NCI-H526 treated with DMSO at 0.1 percent for 48 hours (cell line): ENCODE data around the gene NBPF15.
"Not testable (repeated sequence)": the region's sequence is repeated elsewhere in the genome, so short reads cannot be mapped to it uniquely, and the experiment has no call there.

Experiments
- DNase-seq: peaks from one replicate; lab custom pipeline; 2025; lab: John Stamatoyannopoulos, UW

The NBPF15 gene, protein sequence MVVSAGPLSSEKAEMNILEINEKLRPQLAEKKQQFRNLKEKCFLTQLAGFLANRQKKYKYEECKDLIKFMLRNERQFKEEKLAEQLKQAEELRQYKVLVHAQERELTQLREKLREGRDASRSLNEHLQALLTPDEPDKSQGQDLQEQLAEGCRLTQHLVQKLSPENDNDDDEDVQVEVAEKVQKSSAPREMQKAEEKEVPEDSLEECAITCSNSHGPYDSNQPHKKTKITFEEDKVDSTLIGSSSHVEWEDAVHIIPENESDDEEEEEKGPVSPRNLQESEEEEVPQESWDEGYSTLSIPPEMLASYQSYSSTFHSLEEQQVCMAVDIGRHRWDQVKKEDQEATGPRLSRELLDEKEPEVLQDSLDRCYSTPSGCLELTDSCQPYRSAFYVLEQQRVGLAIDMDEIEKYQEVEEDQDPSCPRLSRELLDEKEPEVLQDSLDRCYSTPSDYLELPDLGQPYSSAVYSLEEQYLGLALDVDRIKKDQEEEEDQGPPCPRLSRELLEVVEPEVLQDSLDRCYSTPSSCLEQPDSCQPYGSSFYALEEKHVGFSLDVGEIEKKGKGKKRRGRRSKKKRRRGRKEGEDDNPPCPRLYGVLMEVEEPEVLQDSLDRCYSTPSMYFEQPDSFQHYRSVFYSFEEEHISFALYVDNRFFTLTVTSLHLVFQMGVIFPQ

GRCh38 chr1:144461136-144461759 is at the start of gene NBPF15:
Gene NBPF15 (minus strand): TSS chr1:144461669. CDS start chr1:144440003, 21,666 bp downstream.
- peak; percentile 79 for DNase-seq

DNA sequence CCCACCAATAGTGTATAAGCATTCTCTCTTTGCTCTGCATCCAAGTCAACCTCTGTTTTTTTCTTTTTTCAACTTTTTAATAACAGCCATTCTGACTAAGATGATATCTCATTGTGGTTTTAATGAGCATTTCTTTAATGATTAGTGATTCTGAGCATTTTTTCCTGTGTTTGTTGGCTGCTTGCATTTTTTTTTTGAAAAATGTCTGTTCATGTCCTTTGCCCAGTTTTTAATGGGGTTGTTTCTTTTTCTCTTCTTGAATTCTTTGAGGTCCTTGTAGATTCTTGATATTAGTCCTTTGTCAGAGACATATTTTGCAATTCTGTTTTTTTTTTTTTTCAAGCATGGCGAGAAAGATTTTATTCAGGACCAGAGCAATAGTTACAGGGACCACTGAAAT is 35.0 kb upstream of the NBPF15 start:
- DNase-seq, result not testable (repeated sequence)

DNA sequence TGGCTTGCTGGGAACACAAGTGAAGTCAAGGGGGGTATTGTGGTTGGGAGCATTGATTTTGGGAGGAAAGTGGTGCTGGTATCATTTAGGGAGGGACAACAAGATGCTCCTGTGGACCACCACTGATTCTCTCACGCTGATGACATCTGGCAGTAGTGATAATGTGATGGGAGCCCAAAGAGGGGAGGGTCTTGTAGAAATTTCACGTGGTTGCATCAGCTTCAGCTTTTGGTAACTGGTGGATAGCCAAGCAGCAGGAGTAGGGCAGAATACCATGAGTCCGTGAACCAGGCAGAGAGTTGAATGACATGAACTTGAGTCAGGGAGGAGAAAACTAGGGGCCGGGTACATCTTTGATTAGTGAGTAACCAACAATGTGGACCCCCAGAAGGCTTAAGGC is 32.7 kb upstream of the NBPF15 start:
- DNase-seq, result not testable (repeated sequence)

DNA sequence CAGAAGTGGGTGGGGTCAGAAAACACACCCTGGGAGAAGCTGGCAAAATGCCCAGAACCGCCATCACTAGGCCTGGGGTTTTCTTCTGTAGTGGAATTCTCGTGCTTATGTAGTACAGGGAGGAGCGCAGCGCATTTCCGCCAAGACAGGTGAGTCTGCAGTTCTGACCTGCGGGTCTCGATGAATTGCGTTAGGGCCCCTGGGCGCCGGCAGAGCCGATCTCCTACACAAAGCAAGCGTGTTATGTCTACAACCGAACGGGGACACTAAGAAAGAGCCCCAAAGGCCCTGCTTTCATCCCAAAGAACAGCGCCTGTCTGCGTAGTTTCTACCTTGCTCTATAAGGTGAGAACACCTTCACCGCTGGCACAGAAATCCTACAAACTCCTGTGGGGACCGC is 28.9 kb upstream of the NBPF15 start:
- DNase-seq, result not testable (repeated sequence)

DNA sequence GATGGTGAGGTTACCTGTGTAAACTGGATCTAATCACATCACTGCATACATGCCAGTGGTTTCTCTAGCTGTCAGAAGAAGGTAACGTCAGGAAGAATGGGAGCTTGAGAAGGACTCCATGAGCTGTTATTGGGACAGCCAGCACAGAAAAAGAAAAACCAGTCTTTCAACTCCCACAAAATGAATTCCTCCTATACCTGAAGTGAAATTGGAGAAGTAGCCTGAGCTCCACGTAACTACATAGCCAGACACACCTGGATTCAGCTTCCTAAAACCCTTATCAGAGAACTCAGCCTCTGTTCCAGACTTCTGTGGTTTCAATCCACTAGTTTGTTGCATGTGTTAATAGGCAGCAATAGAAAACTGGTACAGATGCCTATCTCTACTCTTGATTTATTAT is 25.5 kb upstream of the NBPF15 start:
- DNase-seq, result not testable (repeated sequence)

- not testable (repeated sequence) for DNase-seq
Measured at GRCh38 chr1:144485048-144485993, 23.9 kb upstream of the NBPF15 start.

- not testable (repeated sequence) for DNase-seq
Measured at GRCh38 chr1:144473897-144474296, 12.4 kb upstream of the NBPF15 start.

DNA sequence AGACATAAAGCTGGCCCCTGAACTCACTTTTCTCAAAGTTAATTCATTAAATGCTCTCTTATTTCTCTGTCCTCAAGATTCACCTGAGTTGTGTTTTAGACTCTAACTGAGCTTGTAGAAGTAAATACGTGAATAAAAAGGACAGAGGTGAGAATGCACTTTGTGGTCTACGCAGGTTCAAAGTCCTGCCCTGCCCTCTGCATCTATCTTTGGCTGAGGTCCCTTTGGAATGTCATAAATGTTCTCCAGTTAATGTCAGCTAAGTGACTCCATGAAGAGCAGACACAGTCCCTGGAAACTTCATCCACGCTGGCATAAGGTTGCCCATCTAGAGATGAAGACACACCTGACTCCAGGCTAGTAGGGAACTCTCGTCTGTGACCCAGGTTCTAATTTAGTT is 10.0 kb upstream of the NBPF15 start:
- not testable (repeated sequence) for DNase-seq

- not testable (repeated sequence) for DNase-seq
Measured at GRCh38 chr1:144461778-144462177, 309 bp upstream of the NBPF15 start.

DNA sequence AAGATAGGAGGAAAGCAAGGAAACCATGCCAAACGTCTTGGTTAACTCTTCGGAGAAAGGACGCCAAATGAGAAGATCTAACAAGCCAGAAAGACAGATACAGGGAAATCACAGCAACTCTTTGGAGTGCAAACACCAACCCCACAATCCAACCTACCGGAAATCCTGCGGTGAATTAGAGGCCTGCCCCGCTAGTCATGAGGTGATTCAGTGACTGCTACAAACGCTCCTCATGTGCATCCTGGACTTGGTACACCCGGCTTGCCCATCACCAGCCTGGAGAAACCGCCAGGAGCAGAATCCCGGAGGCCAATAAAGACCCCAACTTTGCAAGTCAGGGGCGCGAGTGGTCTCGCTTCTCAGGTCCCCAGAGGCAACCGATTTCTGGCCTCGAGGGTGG is 783 bp downstream of the NBPF15 start:
- DNase-seq, result not testable (repeated sequence)

DNA sequence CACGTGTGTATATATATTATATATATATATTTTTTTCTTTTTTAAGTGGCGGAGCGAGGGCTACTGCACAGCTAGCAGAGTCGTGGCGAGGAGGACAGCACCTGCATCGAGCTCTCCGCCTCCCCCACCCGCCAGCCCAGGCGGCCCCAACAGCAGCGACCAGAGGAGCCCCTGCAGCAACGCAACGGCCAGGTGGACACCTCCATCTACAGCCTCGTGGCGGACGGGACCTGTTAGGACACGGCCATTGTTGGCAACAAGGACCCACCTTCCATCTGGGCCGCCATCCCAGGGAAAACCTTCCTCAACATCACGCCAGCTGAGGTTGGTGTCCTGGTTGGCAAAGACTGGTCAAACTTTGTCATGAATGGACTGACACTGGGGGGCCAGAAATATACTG is 19.1 kb downstream of the NBPF15 start:
- DNase-seq, result not testable (repeated sequence)

DNA sequence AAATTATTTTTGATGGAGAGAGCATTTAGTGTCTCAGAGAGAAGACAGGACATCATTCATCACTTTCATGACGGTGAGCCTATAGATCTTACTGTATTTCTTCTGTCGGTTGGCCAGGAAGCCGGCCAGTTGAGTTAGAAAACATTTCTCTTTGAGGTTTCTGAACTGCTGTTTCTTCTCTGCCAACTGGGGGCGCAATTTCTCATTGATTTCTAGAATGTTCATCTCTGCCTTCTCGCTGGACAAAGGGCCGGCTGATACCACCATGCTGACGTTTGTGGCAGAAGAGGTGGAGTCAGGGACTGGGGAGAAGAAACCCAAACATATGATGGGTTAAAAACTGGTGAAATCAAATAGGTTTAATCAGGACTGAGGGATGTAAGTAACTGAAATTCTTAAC is 21.7 kb downstream of the NBPF15 start:
- DNase-seq, result not testable (repeated sequence)

DNA sequence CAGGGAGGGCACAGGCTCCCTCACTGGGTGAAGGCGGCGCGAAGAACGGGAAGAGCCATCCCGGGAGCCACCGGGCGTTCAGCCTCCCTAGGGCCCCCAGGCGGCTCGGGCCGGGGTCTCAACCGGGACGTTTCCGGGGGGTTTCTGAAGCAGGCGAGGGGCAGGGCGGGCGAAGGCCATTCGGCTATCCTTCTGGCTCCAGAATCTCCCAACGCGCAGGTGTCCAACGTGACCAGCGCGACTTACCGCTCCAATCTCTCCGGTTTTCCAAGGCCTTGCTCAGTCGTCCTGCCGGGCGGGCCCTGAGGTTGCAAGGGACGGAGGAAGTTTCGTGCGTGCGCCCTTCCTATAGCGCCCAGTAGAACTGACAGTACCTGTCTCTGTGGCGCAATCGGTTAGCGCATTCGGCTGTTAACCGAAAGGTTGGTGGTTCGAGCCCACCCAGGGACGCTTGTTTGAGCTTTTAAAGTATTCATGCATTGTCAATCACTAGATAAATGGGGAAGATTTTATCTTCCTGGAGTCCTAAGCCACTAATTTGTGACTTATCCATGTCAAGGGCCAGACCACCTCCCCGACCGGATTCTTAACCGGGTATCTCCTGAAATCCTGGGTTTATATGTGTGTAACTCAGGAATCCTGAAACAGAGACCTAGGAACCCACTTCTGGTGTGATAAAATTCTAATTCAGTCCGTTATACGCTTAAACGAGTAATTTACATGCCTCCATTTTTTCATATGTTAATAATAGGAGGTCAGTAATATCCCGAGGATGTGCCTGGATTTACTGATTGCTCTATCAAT is 42.4 kb downstream of the NBPF15 start:
- DNase-seq, result peak; percentile 76

DNA sequence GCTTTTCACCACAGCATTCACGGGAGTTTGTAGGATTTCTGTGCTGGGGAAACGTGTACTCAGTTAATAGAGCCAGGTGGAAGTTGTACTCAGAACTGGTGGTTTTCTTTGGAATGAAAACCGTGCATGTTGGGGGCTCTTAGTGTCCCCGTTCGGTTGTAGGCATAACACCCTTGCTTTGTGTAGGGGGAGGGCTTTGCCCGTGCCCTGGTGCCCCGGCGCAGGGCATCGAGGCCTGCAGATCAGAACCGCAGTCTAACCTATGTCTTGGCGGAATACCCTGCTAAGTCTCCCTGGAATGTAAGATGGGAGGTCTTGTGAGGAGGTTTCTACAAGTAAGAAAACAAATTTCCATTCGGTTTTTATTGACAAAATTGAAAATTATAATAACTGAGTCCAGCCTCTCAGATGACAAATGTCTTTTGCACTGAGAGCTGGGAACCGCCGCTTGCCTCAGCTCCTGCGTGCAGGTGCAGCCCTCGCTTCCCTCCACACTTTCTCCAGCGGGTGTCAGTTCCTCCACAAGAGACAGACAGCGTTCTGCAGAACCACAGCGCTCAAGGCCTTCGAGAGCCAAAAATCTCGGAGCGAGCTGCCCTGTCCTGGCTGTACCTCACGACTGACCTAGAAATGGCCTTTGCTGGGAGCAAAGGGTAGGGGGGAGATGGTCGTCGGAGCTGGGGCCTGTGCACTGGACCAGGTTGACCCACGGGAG is 47.9 kb downstream of the NBPF15 start:
- DNase-seq, result not testable (repeated sequence)

DNA sequence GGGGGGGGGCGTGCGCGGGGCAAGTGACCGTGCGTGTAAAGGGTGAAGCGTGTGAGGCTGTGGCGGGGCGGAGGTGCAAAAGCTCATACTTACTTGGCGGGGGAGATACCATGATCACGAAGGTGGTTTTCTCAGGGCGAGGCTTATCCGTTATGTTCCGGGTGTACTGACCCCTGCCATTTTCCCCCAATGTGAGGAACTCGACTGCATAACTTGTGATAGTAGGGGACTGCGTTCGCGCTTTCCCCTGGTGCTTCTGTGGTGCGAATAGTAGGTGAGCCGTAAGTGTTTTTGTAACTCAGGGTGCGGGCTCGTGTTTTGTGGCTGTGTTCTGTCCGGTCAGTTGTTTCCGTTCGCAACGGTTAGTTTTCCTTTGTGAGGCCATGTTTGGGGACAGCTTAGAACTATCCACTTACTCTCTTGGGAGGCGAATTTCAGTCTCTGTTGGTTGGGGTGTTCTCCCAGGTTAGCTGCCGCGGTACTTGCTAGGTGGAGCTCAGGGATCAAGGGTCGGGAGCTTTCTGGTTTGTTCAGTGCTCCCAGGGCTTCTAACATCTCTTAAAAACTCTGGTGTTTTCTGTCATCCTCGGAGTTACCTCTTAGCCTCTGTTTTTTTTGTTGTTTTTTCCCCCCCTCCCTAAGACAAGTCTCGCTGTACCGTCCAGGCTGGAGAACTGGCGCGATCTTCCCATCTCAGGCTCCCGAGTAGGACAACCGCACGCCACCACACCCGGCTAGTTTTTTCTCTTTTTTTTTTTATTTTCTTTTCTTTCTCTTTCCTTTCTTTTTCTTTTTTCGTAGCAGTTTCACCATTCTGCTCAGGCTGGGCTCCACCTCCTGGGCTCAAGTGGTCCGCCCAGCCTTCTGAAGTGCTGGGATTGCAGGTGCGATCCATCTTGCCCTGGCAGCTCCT is 48.7 kb downstream of the NBPF15 start:
- peak; percentile 100 for DNase-seq

- DNase-seq, result peak; percentile 94
Measured at GRCh38 chr1:144412068-144412471, 49.4 kb downstream of the NBPF15 start.

DNA sequence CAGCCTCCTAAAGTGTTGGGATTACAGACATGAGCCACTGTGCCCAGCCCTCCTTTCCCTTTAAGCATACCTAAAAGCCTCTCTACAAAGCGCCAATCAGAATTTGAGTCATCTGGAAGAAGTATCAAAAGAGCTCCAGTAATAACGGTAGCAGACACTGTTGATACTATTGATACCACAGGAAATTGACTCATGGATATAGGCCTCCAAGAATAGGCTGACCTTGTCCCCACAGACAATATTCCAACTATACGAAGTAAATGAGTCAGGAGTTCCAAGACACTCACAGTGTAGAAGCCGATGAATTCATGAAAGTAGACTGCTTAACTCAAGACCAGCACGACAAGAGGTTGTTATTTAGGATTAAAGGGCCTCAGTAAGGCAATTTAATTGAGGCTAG is 58.7 kb downstream of the NBPF15 start:
- DNase-seq, result not testable (repeated sequence)

DNA sequence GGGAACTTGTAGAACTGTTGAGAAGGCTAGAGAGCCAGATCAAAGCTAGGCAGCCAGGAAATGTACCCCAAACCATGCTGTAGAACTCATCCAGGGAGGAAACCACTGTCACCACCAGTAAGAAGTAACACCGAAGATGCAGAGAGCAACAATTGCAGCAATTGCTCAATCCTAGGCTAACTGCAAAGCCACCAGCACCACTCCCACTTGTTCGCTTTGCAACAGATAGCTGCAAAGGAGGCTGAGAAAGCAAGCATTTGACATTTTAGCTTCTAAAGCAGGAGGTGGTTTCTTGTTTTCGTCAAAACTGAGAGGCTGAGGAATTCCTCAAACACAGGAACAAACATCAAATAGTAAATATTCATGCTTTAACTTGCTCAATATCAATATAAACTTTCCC is 89.8 kb downstream of the NBPF15 start:
- not testable (repeated sequence) for DNase-seq
